ENCODE data around the gene GMEB2. TPM values are rescaled to one million over a fixed set of nuclear protein-coding genes. Genes with fewer than 3 reads are reported as not detected.

Gene GMEB2
- total and polyA plus RNA-seq, 5 donors from 2014 or later: 8.3 to 21.9 (median 10.1) TPM

- Histone ChIP-seq H3K9me3 (ENCODE audit: control insufficient read depth in 2 of 2, low read length in 2 of 2) (no peaks in the 10 kb centered on the region), H3K36me3 (ENCODE audit: control insufficient read depth, insufficient read depth, low read length) (peaks cover 31% of the 10 kb centered on the region), H3K4me1 (ENCODE audit: control insufficient read depth, insufficient read depth, low read length, poor library complexity, severe bottlenecking) (peaks cover 24% of the 10 kb centered on the region), H3K27ac (ENCODE audit: insufficient read depth, low read length, poor library complexity, severe bottlenecking) (no peak overlapping the region), H3K4me3 (ENCODE audit: low read depth, low read length) (no peak overlapping the region), H3K27me3 (ENCODE audit: control insufficient read depth, insufficient read depth, low read length) (no peaks in the 10 kb centered on the region)
- peaks cover 3% of the 10 kb centered on the region for H3K36me3 Mint-ChIP-seq
- no peaks in the 10 kb centered on the region for H3K9me3 Mint-ChIP-seq
- H3K27ac Mint-ChIP-seq: no peak overlapping the region
- no peak for ATAC-seq (ENCODE audit: low read depth in 2 of 2)
- DNase-seq: no peak
- peaks cover 0 to 23% (median 6%) of the 10 kb centered on the region in 4 donors for H3K4me1 Mint-ChIP-seq
- no peak overlapping the region for H3K4me3 Mint-ChIP-seq
- H3K27me3 Mint-ChIP-seq: no peaks in the 10 kb centered on the region
Observed at GRCh38 chr20:63564036-63564810, 62.7 kb downstream of the GMEB2 start.

GRCh38 chr20:63563225-63563935 lies 63.5 kb downstream of the GMEB2 start:
- DNase-seq (no peak), ATAC-seq (ENCODE audit: low read depth in 2 of 2) (no peak)
- Mint-ChIP-seq H3K27ac (no peak overlapping the region), H3K4me3 (no peak overlapping the region), H3K9me3 (no peaks in the 10 kb centered on the region), H3K4me1 (peaks cover 0 to 15% (median 6%) of the 10 kb centered on the region in 4 donors), H3K36me3 (peaks cover 3% of the 10 kb centered on the region), H3K27me3 (no peaks in the 10 kb centered on the region)
- Histone ChIP-seq H3K27ac (ENCODE audit: insufficient read depth, low read length, poor library complexity, severe bottlenecking) (no peak overlapping the region), H3K9me3 (ENCODE audit: control insufficient read depth in 2 of 2, low read length in 2 of 2) (no peaks in the 10 kb centered on the region), H3K36me3 (ENCODE audit: control insufficient read depth, insufficient read depth, low read length) (peaks cover 31% of the 10 kb centered on the region), H3K27me3 (ENCODE audit: control insufficient read depth, insufficient read depth, low read length) (no peaks in the 10 kb centered on the region), H3K4me1 (ENCODE audit: control insufficient read depth, insufficient read depth, low read length, poor library complexity, severe bottlenecking) (peaks cover 16% of the 10 kb centered on the region), H3K4me3 (ENCODE audit: low read depth, low read length) (no peak overlapping the region)

DNA sequence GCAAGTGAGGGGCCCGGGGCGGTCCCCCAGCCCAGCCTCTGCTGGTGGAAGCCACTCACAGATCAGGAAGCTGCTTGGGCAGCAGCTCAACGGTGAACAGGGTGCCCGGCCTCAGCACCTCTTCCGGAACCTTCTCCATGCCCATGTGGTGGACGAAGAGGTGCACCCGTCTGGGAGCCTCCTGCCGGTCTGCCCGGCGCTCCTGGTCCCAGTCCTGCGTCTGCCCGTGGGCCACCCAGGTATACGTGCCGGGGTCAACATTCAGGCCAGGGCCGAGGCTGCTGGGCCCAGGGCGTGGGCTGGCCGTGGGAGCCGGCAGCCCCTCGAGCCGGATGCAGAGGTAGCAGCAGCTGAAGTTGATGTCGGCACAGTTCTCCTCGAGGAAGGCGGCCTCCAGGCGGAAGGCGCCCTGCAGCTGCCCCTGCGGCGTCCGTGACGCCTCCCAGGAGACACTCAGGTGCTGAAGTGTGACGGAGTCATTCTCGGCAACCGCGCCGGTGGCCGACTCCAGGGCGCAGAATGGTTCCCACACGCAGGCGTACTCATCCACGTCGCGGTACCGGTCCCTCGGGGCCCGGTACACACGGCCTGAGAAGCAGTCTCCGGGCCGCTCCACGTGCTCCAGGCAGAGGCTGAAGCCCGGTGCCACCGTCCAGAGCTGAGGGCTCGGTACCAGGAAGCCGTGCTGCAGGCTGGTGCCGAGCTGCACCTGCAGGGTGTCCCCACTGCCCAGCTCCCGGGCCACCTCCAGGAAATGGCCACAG lies 64.3 kb downstream of the GMEB2 start:
- no peak overlapping the region for H3K4me3 Mint-ChIP-seq
- peaks cover 31% of the 10 kb centered on the region for H3K36me3 ChIP-seq (ENCODE audit: control insufficient read depth, insufficient read depth, low read length)

DNA sequence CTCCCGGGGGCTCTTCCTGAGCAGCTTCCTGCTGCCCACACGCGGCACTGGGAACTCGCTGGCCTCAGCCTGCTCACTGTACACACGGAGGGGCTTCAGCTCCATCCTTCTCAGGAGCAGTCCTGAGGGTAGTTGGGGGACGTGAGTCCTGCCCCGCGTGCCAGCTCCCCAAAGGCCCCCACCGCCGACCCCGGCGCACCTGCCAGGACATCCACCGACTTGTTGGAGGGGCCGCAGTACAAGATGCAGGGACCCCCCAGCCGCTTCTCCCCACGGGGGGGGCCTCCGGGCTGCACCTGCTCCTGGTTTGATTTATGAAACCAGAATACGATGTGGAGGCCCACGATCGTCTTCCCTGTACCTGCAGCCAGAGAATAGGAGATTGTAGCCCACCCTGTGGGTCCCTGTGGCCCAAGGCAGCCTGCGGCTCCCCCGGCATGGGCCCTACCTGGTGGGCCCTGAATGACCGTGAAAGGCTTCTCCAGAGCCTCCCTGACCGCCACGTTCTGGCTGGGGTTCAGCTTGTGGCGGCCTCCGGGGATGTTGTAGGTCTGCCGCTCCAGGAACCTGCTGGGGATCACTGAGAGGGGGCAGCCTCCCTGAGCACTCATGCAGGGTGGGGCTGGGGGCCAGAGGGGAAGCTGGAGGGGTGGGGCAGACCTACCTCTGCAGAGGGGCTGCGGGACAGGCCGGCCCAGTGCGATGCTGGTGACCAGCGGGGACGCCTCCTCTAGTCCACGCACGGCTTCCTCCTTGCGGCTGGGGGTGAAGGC lies 65.1 kb downstream of the GMEB2 start:
- Mint-ChIP-seq H3K27me3 (no peaks in the 10 kb centered on the region), H3K9me3 (no peaks in the 10 kb centered on the region), H3K4me3 (no peak overlapping the region), H3K4me1 (peaks cover 0 to 3% (median 0%) of the 10 kb centered on the region in 4 donors), H3K27ac (no peak overlapping the region), H3K36me3 (peaks cover 3% of the 10 kb centered on the region)
- DNase-seq: no peak
- Histone ChIP-seq H3K27me3 (ENCODE audit: control insufficient read depth, insufficient read depth, low read length) (no peaks in the 10 kb centered on the region), H3K9me3 (ENCODE audit: control insufficient read depth in 2 of 2, low read length in 2 of 2) (no peaks in the 10 kb centered on the region), H3K36me3 (ENCODE audit: control insufficient read depth, insufficient read depth, low read length) (peaks cover 31% of the 10 kb centered on the region), H3K4me1 (ENCODE audit: control insufficient read depth, insufficient read depth, low read length, poor library complexity, severe bottlenecking) (peaks cover under 1% of the 10 kb centered on the region), H3K27ac (ENCODE audit: insufficient read depth, low read length, poor library complexity, severe bottlenecking) (no peak overlapping the region), H3K4me3 (ENCODE audit: low read depth, low read length) (no peak overlapping the region)
- ATAC-seq (ENCODE audit: low read depth in 2 of 2): no peak

More for the DNA sequence above, 64.3 kb downstream of the GMEB2 start:
- peaks cover 9% of the 10 kb centered on the region for H3K4me1 ChIP-seq (ENCODE audit: control insufficient read depth, insufficient read depth, low read length, poor library complexity, severe bottlenecking)
- ATAC-seq (ENCODE audit: low read depth in 2 of 2) (no peak), DNase-seq (no peak)
- Mint-ChIP-seq H3K27ac (no peak overlapping the region), H3K36me3 (peaks cover 3% of the 10 kb centered on the region), H3K27me3 (no peaks in the 10 kb centered on the region), H3K4me1 (peaks cover 0 to 8% (median 3%) of the 10 kb centered on the region in 4 donors), H3K9me3 (no peaks in the 10 kb centered on the region)
- H3K9me3 ChIP-seq (ENCODE audit: control insufficient read depth in 2 of 2, low read length in 2 of 2): no peaks in the 10 kb centered on the region
- H3K27ac ChIP-seq (ENCODE audit: insufficient read depth, low read length, poor library complexity, severe bottlenecking): no peak overlapping the region
- no peaks in the 10 kb centered on the region for H3K27me3 ChIP-seq (ENCODE audit: control insufficient read depth, insufficient read depth, low read length)
- H3K4me3 ChIP-seq (ENCODE audit: low read depth, low read length): no peak overlapping the region

- ATAC-seq (ENCODE audit: low read depth in 2 of 2) (no peak), DNase-seq (no peak)
- peaks cover 3% of the 10 kb centered on the region for H3K36me3 Mint-ChIP-seq
- no peaks in the 10 kb centered on the region for H3K4me1 ChIP-seq (ENCODE audit: control insufficient read depth, insufficient read depth, low read length, poor library complexity, severe bottlenecking)
- H3K4me3 Mint-ChIP-seq: no peak overlapping the region
- peaks cover 31% of the 10 kb centered on the region for H3K36me3 ChIP-seq (ENCODE audit: control insufficient read depth, insufficient read depth, low read length)
- no peak overlapping the region for H3K27ac Mint-ChIP-seq
- no peak overlapping the region for H3K4me3 ChIP-seq (ENCODE audit: low read depth, low read length)
- H3K27me3 ChIP-seq (ENCODE audit: control insufficient read depth, insufficient read depth, low read length): no peaks in the 10 kb centered on the region
- H3K27me3 Mint-ChIP-seq: no peaks in the 10 kb centered on the region
- H3K9me3 ChIP-seq (ENCODE audit: control insufficient read depth in 2 of 2, low read length in 2 of 2): no peaks in the 10 kb centered on the region
- no peak overlapping the region for H3K27ac ChIP-seq (ENCODE audit: insufficient read depth, low read length, poor library complexity, severe bottlenecking)
- H3K9me3 Mint-ChIP-seq: no peaks in the 10 kb centered on the region
- peaks cover 0 to 3% (median 0%) of the 10 kb centered on the region in 4 donors for H3K4me1 Mint-ChIP-seq
Observed at GRCh38 chr20:63560856-63561609, 65.9 kb downstream of the GMEB2 start.

DNA sequence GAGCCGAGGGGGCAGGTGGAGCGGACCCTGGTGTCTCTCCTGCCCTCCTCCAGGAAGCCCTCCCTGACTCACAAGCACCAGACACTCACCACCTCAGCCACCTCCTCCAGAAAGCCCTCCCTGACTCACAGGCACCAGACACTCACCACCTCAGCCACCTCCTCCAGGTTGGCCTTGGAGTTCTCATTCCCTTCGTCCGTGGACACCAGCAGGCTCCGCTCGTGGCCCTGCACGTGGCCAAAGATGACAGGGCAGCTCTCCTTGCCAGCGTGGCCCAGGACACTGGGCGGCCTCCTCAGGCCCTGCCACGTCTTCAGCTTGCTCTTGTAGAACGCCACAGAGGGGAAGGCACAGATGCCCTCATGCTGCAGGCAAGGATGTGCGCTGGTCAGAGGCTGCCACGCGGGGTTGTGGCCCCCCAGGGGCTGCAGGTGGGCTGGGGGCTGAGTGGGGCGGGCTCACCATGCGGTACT lies 66.5 kb downstream of the GMEB2 start:
- Mint-ChIP-seq H3K4me1 (peaks cover 0 to 3% (median 0%) of the 10 kb centered on the region in 4 donors), H3K27ac (peak overlapping the region in 1 of 3 donors; percentile 72), H3K9me3 (no peaks in the 10 kb centered on the region), H3K36me3 (peaks cover 3% of the 10 kb centered on the region), H3K4me3 (peak overlapping the region in 1 of 4 donors; percentile 35), H3K27me3 (no peaks in the 10 kb centered on the region)
- DNase-seq (no peak), ATAC-seq (ENCODE audit: low read depth in 2 of 2) (no peak)
- H3K9me3 ChIP-seq (ENCODE audit: control insufficient read depth in 2 of 2, low read length in 2 of 2): no peaks in the 10 kb centered on the region
- H3K27me3 ChIP-seq (ENCODE audit: control insufficient read depth, insufficient read depth, low read length): no peaks in the 10 kb centered on the region
- H3K4me3 ChIP-seq (ENCODE audit: low read depth, low read length): no peak overlapping the region
- peaks cover 31% of the 10 kb centered on the region for H3K36me3 ChIP-seq (ENCODE audit: control insufficient read depth, insufficient read depth, low read length)
- H3K4me1 ChIP-seq (ENCODE audit: control insufficient read depth, insufficient read depth, low read length, poor library complexity, severe bottlenecking): no peaks in the 10 kb centered on the region
- H3K27ac ChIP-seq (ENCODE audit: insufficient read depth, low read length, poor library complexity, severe bottlenecking): no peak overlapping the region

Data from CD4-positive, CD25-positive, alpha-beta regulatory T cell (primary cell).